GM12878 (cell line): ENCODE results near the gene SHROOM3. TPM values are rescaled to one million over a fixed set of nuclear protein-coding genes. Genes with fewer than 3 reads are reported as not detected.

Experiments used
- ATAC-seq: fragments of 200-7000 bp; cut with Tn5 transposase; 3 replicates; pipeline ENCODE4 v1.9.1; 2020; ENCODE audit warnings: mild to moderate bottlenecking, moderate library complexity
- BruUV-seq: library from RNA; stranded (reverse); fragments of 400-500 nt; replicated peaks from 2 replicates; lab custom pipeline; 2021; lab: Mats Ljungman, UMichigan
- CTCF ChIA-PET: fragments of 300-600 bp; sonication (Branson Sonifier 250); formaldehyde crosslinking; extraction: SDS; loops from one replicate; lab custom pipeline; 2021; ENCODE audit warnings: inconsistent platforms; lab: Yijun Ruan, JAX
- POLR2A ChIA-PET: fragments of 350-600 bp; formaldehyde crosslinking; extraction: SDS; loops from one replicate; lab custom pipeline; 2021; ENCODE audit warnings: inconsistent platforms; lab: Charles Lee
- RAD21 ChIA-PET: fragments of 300-600 bp; sonication (Branson Sonifier 250); formaldehyde crosslinking; loops from one replicate; lab custom pipeline; 2023; ENCODE audit warnings: antibody characterized with exemption; ENCODE audit not compliant: unreplicated experiment; lab: Charles Lee
- SMC1A ChIA-PET: fragments of 300-600 bp; sonication (Branson Sonifier 250); formaldehyde crosslinking; loops from one replicate; lab custom pipeline; 2023; ENCODE audit not compliant: unreplicated experiment, uncharacterized antibody; lab: Charles Lee
- DNase-seq: peaks from one replicate; pipeline ENCODE4 v3.0.0-alpha.2; 2011; ENCODE audit warnings: low read depth, low spot score
- FAIRE-seq: peaks from 3 replicates; lab custom pipeline; 2011; peaks lifted over from hg19 to GRCh38; lab: Jason Lieb, UNC
- H2AFZ ChIP-seq: 2 replicates; pipeline ENCODE4 v1.6.0; 2011; ENCODE audit warnings: low read depth, low read length, control low read depth; ENCODE audit not compliant: control insufficient read depth
- H3K27ac ChIP-seq: 2 replicates; pipeline ENCODE4 v1.5.1; 2011; ENCODE audit warnings: control low read depth; ENCODE audit not compliant: control insufficient read depth, insufficient read depth
- H3K27me3 ChIP-seq, 2 experiments: replicated peaks in 1 of 2; 2 replicates each; pipeline versions ENCODE4 v1.6.0 to v1.6.1; 2011; ENCODE audit warnings: low read length in 1 of 2; ENCODE audit not compliant: control insufficient read depth in 2 of 2, insufficient read depth in 2 of 2
- H3K36me3 ChIP-seq, 2 experiments: 2 replicates each; pipeline ENCODE4 v1.5.1; 2011; ENCODE audit warnings: low read length in 1 of 2; ENCODE audit not compliant: control insufficient read depth in 2 of 2, insufficient read depth in 2 of 2
- H3K4me1 ChIP-seq: 2 replicates; pipeline ENCODE4 v1.6.1; 2011; ENCODE audit warnings: mild to moderate bottlenecking, low read length, moderate library complexity, mixed read lengths; ENCODE audit not compliant: control insufficient read depth, insufficient read depth
- H3K4me2 ChIP-seq: 2 replicates; pipeline ENCODE4 v1.6.0; 2011; ENCODE audit warnings: control low read depth; ENCODE audit not compliant: control insufficient read depth, insufficient read depth
- H3K4me3 ChIP-seq: fragments of 200-600 bp; sonication (generic); 2 replicates; pipeline ENCODE4 v1.5.1; 2016
- H3K79me2 ChIP-seq: 2 replicates; pipeline ENCODE4 v1.6.0; 2011; ENCODE audit warnings: low read length; ENCODE audit not compliant: control insufficient read depth, insufficient read depth
- H3K9ac ChIP-seq: 2 replicates; pipeline ENCODE4 v1.8.0; 2011; ENCODE audit warnings: low read length, control low read depth, mixed read lengths; ENCODE audit not compliant: control insufficient read depth, insufficient read depth
- H3K9me3 ChIP-seq: replicated peaks from 3 replicates; pipeline ENCODE4 v1.5.1; 2011; ENCODE audit warnings: mild to moderate bottlenecking, low read length; ENCODE audit not compliant: control insufficient read depth, insufficient read depth
- H4K20me1 ChIP-seq: 2 replicates; pipeline ENCODE4 v1.6.0; 2011; ENCODE audit not compliant: control insufficient read depth, insufficient read depth
- CREB1 ChIP-seq: IDR thresholded peaks from 2 replicates; pipeline ENCODE4 v1.6.1; 2012; ENCODE audit warnings: low read depth, mild to moderate bottlenecking, inconsistent platforms
- CTCF ChIP-seq, 3 experiments: IDR thresholded peaks in 2 of 3; conservative IDR thresholded peaks in 1 of 3; 2 replicates each; pipeline ENCODE4 v1.5.1; 2011; ENCODE audit warnings: low read depth in 3 of 3, low read length in 3 of 3, mild to moderate bottlenecking in 3 of 3, control low read depth in 2 of 3, moderate library complexity in 2 of 3, inconsistent platforms in 1 of 3, mixed read lengths in 1 of 3; ENCODE audit not compliant: control insufficient read depth in 2 of 3, insufficient read depth in 1 of 3; ENCODE audit errors: extremely low read depth in 1 of 3
- HDAC6 ChIP-seq: fragments of 200-600 bp; sonication (generic); IDR thresholded peaks from one replicate; pipeline ENCODE4 v1.8.0; 2017; ENCODE audit warnings: antibody characterized with exemption; ENCODE audit not compliant: unreplicated experiment
- KLF5 ChIP-seq: fragments of 450-650 bp; IDR thresholded peaks from 2 replicates; pipeline ENCODE4 v1.6.1; 2014; ENCODE audit warnings: mild to moderate bottlenecking; ENCODE audit not compliant: partially characterized antibody
- MTA2 ChIP-seq: fragments of 450-650 bp; IDR thresholded peaks from 2 replicates; pipeline ENCODE4 v1.6.1; 2016; ENCODE audit warnings: low read depth, mild to moderate bottlenecking, moderate library complexity
- NFYB ChIP-seq: IDR thresholded peaks from 2 replicates; pipeline ENCODE4 v1.6.1; 2011; ENCODE audit warnings: low read depth, mild to moderate bottlenecking, low read length, improper control_type of control experiment, moderate library complexity; ENCODE audit not compliant: insufficient read depth
- RAD21 ChIP-seq: IDR thresholded peaks from 2 replicates; pipeline ENCODE4 v1.6.1; 2011; ENCODE audit warnings: mild to moderate bottlenecking, low read depth, low read length, moderate library complexity; ENCODE audit not compliant: insufficient read depth
- RFX5 ChIP-seq: IDR thresholded peaks from 2 replicates; pipeline ENCODE4 v1.6.1; 2011; ENCODE audit warnings: low read depth, low read length, improper control_type of control experiment
- SMAD1 ChIP-seq: fragments of 450-650 bp; IDR thresholded peaks from 2 replicates; pipeline ENCODE4 v1.6.1; 2018; ENCODE audit warnings: mild to moderate bottlenecking, low read depth; ENCODE audit not compliant: partially characterized antibody
- SREBF2 ChIP-seq: IDR thresholded peaks from 2 replicates; pipeline ENCODE4 v1.6.1; 2012; ENCODE audit warnings: mild to moderate bottlenecking, low read length
- WGBS: methylation state at CpG from one replicate; pipeline ENCODE4 v1.1.6; 2016; ENCODE audit warnings: low lambda C conversion rate; ENCODE audit not compliant: insufficient replicate concordance, insufficient coverage; ENCODE audit errors: missing lambda C conversion rate; 5-methylcytosine and 5-hydroxymethylcytosine counted together
- in situ Hi-C: fragments of 300-500 bp; cut with MboI; formaldehyde crosslinking; loops from 9 replicates; pipeline ENCODE4 v1.14.3; 2018; ENCODE audit warnings: mixed read lengths
- intact Hi-C: fragments of 100-400 bp; cut with micrococcal nuclease; formaldehyde crosslinking; loops from one replicate; pipeline ENCODE4 v1.14.2; 2022; ENCODE audit not compliant: unreplicated experiment
- polyA plus RNA-seq, 11 experiments: library from polyadenylated mRNA; depleted of rRNA in 4 of 11; unstranded in 6 of 11; stranded (reverse) in 5 of 11; fragments of >200 nt; fragmentation: Nextera tagmentation in 4 of 11; fragmentation: Illumina TruSeq in 1 of 11; extraction: Ambion mirVana in 4 of 11; extraction: Trizol in 1 of 11; gene quantifications; 1 replicate in 1 of 11; 2 replicates in 10 of 11; pipeline versions ENCODE4 v1.2.1 to v1.2.3, GENCODE V29; 2011 to 2016; ENCODE audit warnings: inconsistent platforms in 2 of 11, missing spikeins in 2 of 11, low read depth in 1 of 11
- total RNA-seq, 4 experiments: library from RNA; depleted of rRNA in 3 of 4; stranded (reverse); fragments of >200 nt in 3 of 4; fragmentation: Illumina TruSeq in 1 of 4; extraction: Trizol in 1 of 4; gene quantifications; 2 replicates each; pipeline versions ENCODE4 v1.2.1 to v1.2.3, GENCODE V29; 2013 to 2021

The SHROOM3 gene
- total and polyA plus RNA-seq, 10 of the 15 experiments (the other 5 are each of a cell fraction or from before 2014, with no cell fraction given), result under 0.01 to 0.29 (median 0.08) TPM; not detected in 1

GRCh38 chr4:76674983-76675382 lies 240.0 kb downstream of the SHROOM3 start:
- 89% methylated on average over 3 of the region's 3 CpGs for WGBS
- Histone ChIP-seq H3K27me3 (no peaks in the 10 kb centered on the region), H3K27ac (no peak overlapping the region), H3K36me3 (no peaks in the 10 kb centered on the region), H4K20me1 (no peaks in the 10 kb centered on the region)
- ChIA-PET CTCF (no interaction called here), POLR2A (no interaction called here)
- FAIRE-seq, result no peak
- BruUV-seq, result no TSS peak
- in situ Hi-C loops (no loop called here), intact Hi-C loops (no loop called here)
- no peak for TF ChIP-seq HDAC6
- no peak for TF ChIP-seq MTA2
- no peak for TF ChIP-seq SMAD1
- no peak for TF ChIP-seq CREB1
- TF ChIP-seq NFYB, result no peak
- no peak for TF ChIP-seq RAD21
- TF ChIP-seq RFX5, result no peak
- no peak for TF ChIP-seq CTCF (IDR thresholded peaks at IDR 0.05 in 2 of 3, conservative IDR thresholded peaks at IDR 0.05 in 1 of 3; ENCODE audit: control insufficient read depth in 2 of 3, extremely low read depth in 1 of 3, insufficient read depth in 1 of 3, low read depth in 3 of 3, low read length in 3 of 3)
- no peak for TF ChIP-seq KLF5
- no peak for TF ChIP-seq SREBF2
- TF ChIP-seq, all 136 proteins: peak for 0
- no peaks in the 10 kb centered on the region for H3K79me2 ChIP-seq
- SMC1A ChIA-PET, result no interaction called here
- ATAC-seq, result no peak
- no peak overlapping the region for H2AFZ ChIP-seq
- no peaks in the 10 kb centered on the region for H3K4me1 ChIP-seq
- H3K9ac ChIP-seq, result no peak overlapping the region
- no peak overlapping the region for H3K4me2 ChIP-seq
- H3K9me3 ChIP-seq, result no peaks in the 10 kb centered on the region
- no peak for DNase-seq
- RAD21 ChIA-PET, result no interaction called here
- H3K4me3 ChIP-seq, result no peak overlapping the region
